Measurements from ENCODE around the gene KLHL2. TPM values are rescaled to one million over a fixed set of nuclear protein-coding genes. Genes with fewer than 3 reads are reported as not detected.

Gene KLHL2
- polyA plus RNA-seq, 3 donors: 6.9 to 22.6 (median 11.1) TPM

GRCh38 chr4:165204462-165204830, 2.9 kb upstream of the KLHL2 start:
- Histone ChIP-seq H3K27ac (ENCODE audit: low read depth in 1 of 2, low read length in 2 of 2) (peak overlapping the region in 1 of 2 donors; percentile 71), H3K4me1 (ENCODE audit: control insufficient read depth in 1 of 2, insufficient read depth in 2 of 2, low read length in 2 of 2) (peaks cover 46 to 53% of the 10 kb centered on the region in 2 donors), H3K27me3 (ENCODE audit: control insufficient read depth in 2 of 2, insufficient read depth in 2 of 2, low read length in 2 of 2) (no peaks in the 10 kb centered on the region), H3K36me3 (replicated peaks in 1 of 2; ENCODE audit: control insufficient read depth in 1 of 2, insufficient read depth in 2 of 2, low read length in 2 of 2) (no peaks in the 10 kb centered on the region), H3K79me2 (ENCODE audit: insufficient read depth, low read length) (peaks cover 18% of the 10 kb centered on the region), H3K9ac (ENCODE audit: insufficient read depth, low read length, poor library complexity, severe bottlenecking) (no peak overlapping the region), H3K4me2 (replicated peaks; ENCODE audit: extremely low read depth, low read length, poor library complexity, severe bottlenecking) (peak overlapping the region; percentile 27), H3K9me3 (replicated peaks in 1 of 2; ENCODE audit: control insufficient read depth in 1 of 2, insufficient read depth in 1 of 2, low read length in 2 of 2) (no peaks in the 10 kb centered on the region), H4K20me1 (ENCODE audit: insufficient read depth, low read length) (peaks cover 9% of the 10 kb centered on the region), H2AFZ (ENCODE audit: insufficient read depth, low read depth, low read length, poor library complexity, severe bottlenecking) (no peak overlapping the region), H3K4me3 (replicated peaks in 1 of 3; ENCODE audit: low read depth in 2 of 3, low read length in 3 of 3) (peak overlapping the region in 1 of 3 experiments; percentile 24)
- WGBS (ENCODE audit: insufficient coverage): no CpG with 5 or more reads among the region's 3 CpGs
- no peak for TF ChIP-seq CTCF (IDR thresholded peaks at IDR 0.05)
- peaks cover 46% of the 10 kb centered on the region for H3K4me1 Mint-ChIP-seq
- DNase-seq: peak; percentile 60 to 84 (median 82)
- peak overlapping the region in 1 of 2 donors; percentile 65 for H3K4me3 Mint-ChIP-seq
- no peaks in the 10 kb centered on the region for H3K36me3 Mint-ChIP-seq
- H3K27ac Mint-ChIP-seq: peak overlapping the region; percentile 65 to 92 (median 90)
- no peaks in the 10 kb centered on the region for H3K9me3 Mint-ChIP-seq
- intact Hi-C loops (cut with micrococcal nuclease): loop anchor here (10.0 kb wide), 3 partner anchors 50 to 120 kb away; partner anchors contain the start of gene MSMO1 (in 2 of the 2)
- H3K27me3 Mint-ChIP-seq (ENCODE audit: low read depth in 3 of 3): peaks cover 0 to 6% (median 0%) of the 10 kb centered on the region in 3 donors

GRCh38 chr4:165207016-165207430, 338 bp upstream of the KLHL2 start:
- H3K36me3 Mint-ChIP-seq: peaks cover 6 to 7% of the 10 kb centered on the region in 2 donors
- peak overlapping the region; percentile 93 for H3K4me2 ChIP-seq (replicated peaks; ENCODE audit: extremely low read depth, low read length, poor library complexity, severe bottlenecking)
- peaks cover 55 to 62% of the 10 kb centered on the region in 2 donors for H3K4me1 ChIP-seq (ENCODE audit: control insufficient read depth in 1 of 2, insufficient read depth in 2 of 2, low read length in 2 of 2)
- WGBS (ENCODE audit: insufficient coverage): 0% methylated on average over 26 of the region's 28 CpGs
- intact Hi-C loops (cut with micrococcal nuclease): loop anchor here (5.0 to 10.0 kb wide), 5 partner anchors 48 to 118 kb away; partner anchors contain the start of genes MSMO1 (in 2 of the 2) and TMEM192 (in 1 of the 2)
- peaks cover 31% of the 10 kb centered on the region for H4K20me1 ChIP-seq (ENCODE audit: insufficient read depth, low read length)
- peak overlapping the region; percentile 91 to 92 for H3K4me3 Mint-ChIP-seq
- H3K79me2 ChIP-seq (ENCODE audit: insufficient read depth, low read length): peaks cover 43% of the 10 kb centered on the region
- H3K4me1 Mint-ChIP-seq: peaks cover 63% of the 10 kb centered on the region
- no peaks in the 10 kb centered on the region for H3K36me3 ChIP-seq (replicated peaks in 1 of 2; ENCODE audit: control insufficient read depth in 1 of 2, insufficient read depth in 2 of 2, low read length in 2 of 2)
- H3K4me3 ChIP-seq (replicated peaks in 1 of 3; ENCODE audit: low read depth in 2 of 3, low read length in 3 of 3): peak overlapping the region; percentile 68 to 89 (median 75)
- DNase-seq: peak in 1 of 3 donors; percentile 14
- no peak for TF ChIP-seq CTCF (IDR thresholded peaks at IDR 0.05)
- no peaks in the 10 kb centered on the region for H3K9me3 Mint-ChIP-seq
- peak overlapping the region; percentile 87 for H2AFZ ChIP-seq (ENCODE audit: insufficient read depth, low read depth, low read length, poor library complexity, severe bottlenecking)
- no peaks in the 10 kb centered on the region for H3K27me3 ChIP-seq (ENCODE audit: control insufficient read depth in 2 of 2, insufficient read depth in 2 of 2, low read length in 2 of 2)
- no peaks in the 10 kb centered on the region for H3K9me3 ChIP-seq (replicated peaks in 1 of 2; ENCODE audit: control insufficient read depth in 1 of 2, insufficient read depth in 1 of 2, low read length in 2 of 2)
- peak overlapping the region; percentile 56 to 89 for H3K27ac ChIP-seq (ENCODE audit: low read depth in 1 of 2, low read length in 2 of 2)
- H3K27me3 Mint-ChIP-seq (ENCODE audit: low read depth in 3 of 3): peaks cover 0 to 6% (median 0%) of the 10 kb centered on the region in 3 donors
- H3K9ac ChIP-seq (ENCODE audit: insufficient read depth, low read length, poor library complexity, severe bottlenecking): peak overlapping the region; percentile 95
- peak overlapping the region; percentile 89 to 95 (median 91) for H3K27ac Mint-ChIP-seq
